Breast epithelium (tissue), 4 donors: ENCODE data around the gene GNGT1. TPM values are rescaled to one million over a fixed set of nuclear protein-coding genes. Genes with fewer than 3 reads are reported as not detected.

Experiments
- DNase-seq, 2 donors: peaks; one replicate each; pipeline ENCODE4 v3.0.0-alpha.2; 2019; ENCODE audit warnings: low spot score in 2 of 2
- H3K27ac ChIP-seq, 2 donors: fragments of 200-600 bp; sonication (generic) in 1 of 2; one replicate each; pipeline ENCODE4 v1.5.1; 2016 to 2019; ENCODE audit warnings: mild to moderate bottlenecking in 1 of 2
- H3K27me3 ChIP-seq, 2 donors: fragments of 200-600 bp; sonication (generic) in 1 of 2; one replicate each; pipeline versions ENCODE4 v1.5.1 to v1.6.0; 2017 to 2019; ENCODE audit warnings: control low read depth in 1 of 2, mild to moderate bottlenecking in 1 of 2
- H3K36me3 ChIP-seq: fragments of 200-600 bp; one replicate; pipeline ENCODE4 v1.5.1; 2019
- H3K4me1 ChIP-seq, 2 donors: fragments of 200-600 bp; sonication (generic); one replicate each; pipeline ENCODE4 v1.5.1; 2016 to 2019; ENCODE audit warnings: control low read depth in 1 of 2
- H3K4me3 ChIP-seq, 3 donors: fragments of 200-600 bp; sonication (generic); 1 replicate in 2 of 3; 2 replicates in 1 of 3; pipeline ENCODE4 v1.5.1; 2016 to 2019; ENCODE audit warnings: mild to moderate bottlenecking in 3 of 3, moderate library complexity in 2 of 3
- H3K9me3 ChIP-seq, 2 donors: fragments of 200-600 bp; sonication (generic) in 1 of 2; one replicate each; pipeline ENCODE4 v1.5.1; 2016 to 2019; ENCODE audit warnings: control low read depth in 1 of 2
- CTCF ChIP-seq, 3 donors: fragments of 450-650 bp; IDR thresholded peaks; one replicate each; pipeline ENCODE4 v1.5.1; 2016 to 2017; ENCODE audit warnings: antibody characterized with exemption in 3 of 3, mild to moderate bottlenecking in 3 of 3, moderate library complexity in 3 of 3
- POLR2A ChIP-seq: fragments of 450-650 bp; IDR thresholded peaks from one replicate; pipeline ENCODE4 v1.6.1; 2016; ENCODE audit warnings: antibody characterized with exemption, mild to moderate bottlenecking, moderate library complexity
- POLR2AphosphoS5 ChIP-seq, 3 donors: sonication (generic); formaldehyde crosslinking; IDR thresholded peaks; one replicate each; pipeline ENCODE4 v1.6.1; 2017; ENCODE audit warnings: antibody characterized with exemption in 3 of 3
- intact Hi-C: fragments of 100-400 bp; cut with DNase I; formaldehyde crosslinking; loops from one replicate; pipeline ENCODE4 v1.15.1; 2023; ENCODE audit warnings: low total_unique reads
- total RNA-seq, 3 donors: library from RNA; depleted of rRNA; stranded (reverse); fragments of >200 nt; gene quantifications; one replicate each; pipeline ENCODE4 v1.1.0, GENCODE V29; 2016

Gene GNGT1
- total RNA-seq, 3 donors from 2014 or later, result not detected

DNA sequence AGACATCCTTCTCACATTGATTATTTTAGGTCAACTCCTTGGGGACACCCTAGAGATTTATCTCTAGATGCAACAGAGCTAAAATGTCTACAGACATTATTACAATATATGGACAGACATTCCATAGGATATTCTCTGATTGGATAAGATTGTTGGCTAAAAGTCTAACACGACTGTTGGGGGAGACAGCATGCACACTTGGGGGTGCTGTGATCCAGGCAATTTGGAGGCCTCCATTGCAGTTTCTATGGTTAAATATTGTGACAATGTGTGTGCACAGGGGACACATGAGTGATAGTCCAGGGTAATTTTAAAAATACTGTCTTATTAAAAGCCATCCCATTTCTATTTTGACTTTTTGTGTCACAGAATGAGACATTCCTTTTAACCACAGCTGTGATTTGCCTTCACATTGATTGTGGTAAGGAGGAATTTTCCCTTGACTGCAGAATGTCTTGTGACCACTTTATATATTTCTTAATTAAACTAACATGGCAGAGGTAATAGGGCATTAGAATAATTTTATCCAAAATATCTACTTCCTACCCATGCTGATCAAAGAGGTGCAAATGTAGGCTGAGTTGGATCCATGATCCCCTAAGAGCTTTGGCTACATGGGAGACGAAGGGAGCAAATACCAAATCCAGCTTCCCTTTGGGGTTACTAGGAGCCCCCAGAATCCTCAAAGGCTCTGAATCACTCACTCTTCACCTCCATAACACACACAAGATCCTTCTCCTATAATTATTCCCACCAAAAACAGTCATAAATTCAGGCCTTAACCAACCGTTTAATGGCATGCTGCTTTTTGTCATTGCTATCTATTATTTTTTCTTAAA lies 23.1 kb upstream of the GNGT1 start:
- Histone ChIP-seq H3K4me1 (no peaks in the 10 kb centered on the region), H3K4me3 (no peak overlapping the region), H3K36me3 (no peaks in the 10 kb centered on the region), H3K27ac (no peak overlapping the region), H3K9me3 (no peaks in the 10 kb centered on the region), H3K27me3 (no peaks in the 10 kb centered on the region)
- TF ChIP-seq CTCF (IDR thresholded peaks at IDR 0.05), result no peak
- no peak for TF ChIP-seq POLR2A
- TF ChIP-seq POLR2AphosphoS5 (IDR thresholded peaks at IDR 0.05), result no peak
- no peak for DNase-seq
- intact Hi-C loops, result no loop called here

GRCh38 chr7:93883917-93884345 lies 22.4 kb upstream of the GNGT1 start:
- Histone ChIP-seq H3K4me1 (no peaks in the 10 kb centered on the region), H3K27ac (no peak overlapping the region), H3K4me3 (no peak overlapping the region), H3K36me3 (no peaks in the 10 kb centered on the region), H3K27me3 (no peaks in the 10 kb centered on the region), H3K9me3 (no peaks in the 10 kb centered on the region)
- TF ChIP-seq POLR2AphosphoS5 (IDR thresholded peaks at IDR 0.05) (no peak), POLR2A (no peak), CTCF (IDR thresholded peaks at IDR 0.05) (no peak)
- intact Hi-C loops, result no loop called here
- no peak for DNase-seq

DNA sequence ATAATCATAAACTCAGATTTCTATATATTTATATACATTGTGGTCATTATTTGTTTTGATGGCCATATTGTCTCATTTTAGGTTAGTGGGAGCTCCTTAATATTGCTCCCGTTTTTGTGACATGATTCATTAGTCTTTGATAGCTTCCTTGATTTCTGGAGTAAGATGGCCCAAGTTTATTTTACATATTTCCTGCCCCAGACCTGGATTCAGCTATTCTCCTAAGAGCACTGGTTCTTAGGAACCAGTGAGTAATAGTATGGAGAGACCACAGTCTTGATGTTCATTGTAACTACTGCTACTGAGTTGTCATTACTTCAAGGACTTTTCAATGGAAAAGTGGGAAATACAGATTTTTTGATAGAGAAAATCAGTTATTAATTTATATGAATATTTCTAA lies 21.8 kb upstream of the GNGT1 start:
- no peak for DNase-seq
- TF ChIP-seq POLR2AphosphoS5 (IDR thresholded peaks at IDR 0.05), result no peak
- TF ChIP-seq POLR2A, result no peak
- TF ChIP-seq CTCF (IDR thresholded peaks at IDR 0.05), result no peak
- H3K9me3 ChIP-seq, result no peaks in the 10 kb centered on the region
- no peak overlapping the region for H3K4me3 ChIP-seq
- H3K36me3 ChIP-seq, result no peaks in the 10 kb centered on the region
- no peaks in the 10 kb centered on the region for H3K27me3 ChIP-seq
- H3K4me1 ChIP-seq, result no peaks in the 10 kb centered on the region
- no peak overlapping the region for H3K27ac ChIP-seq
- intact Hi-C loops, result no loop called here

DNA sequence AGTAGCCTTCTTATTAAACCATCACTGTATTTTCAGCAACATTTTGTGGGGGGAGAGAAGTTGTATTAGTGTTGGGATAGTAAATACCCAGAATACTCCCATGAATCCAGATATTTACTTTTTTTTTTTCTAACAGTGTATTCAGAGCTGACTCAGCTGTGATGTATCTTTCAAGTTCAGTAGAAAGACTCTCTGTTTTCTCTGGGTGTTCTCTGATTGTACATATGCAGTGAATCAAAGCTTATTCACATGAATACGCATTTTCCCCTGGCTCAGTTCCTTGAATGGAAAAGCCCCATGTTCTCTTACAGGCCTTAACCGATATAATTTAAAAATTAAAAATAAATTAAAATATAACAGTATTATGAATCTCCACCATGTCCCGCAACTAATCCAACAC lies 17.1 kb upstream of the GNGT1 start:
- Histone ChIP-seq H3K27ac (no peak overlapping the region), H3K9me3 (no peaks in the 10 kb centered on the region), H3K36me3 (no peaks in the 10 kb centered on the region), H3K4me1 (no peaks in the 10 kb centered on the region), H3K4me3 (no peak overlapping the region), H3K27me3 (no peaks in the 10 kb centered on the region)
- no peak for DNase-seq
- TF ChIP-seq POLR2A (no peak), CTCF (IDR thresholded peaks at IDR 0.05) (no peak), POLR2AphosphoS5 (IDR thresholded peaks at IDR 0.05) (no peak)
- intact Hi-C loops, result no loop called here

- DNase-seq, result no peak
- H3K4me1 ChIP-seq, result no peaks in the 10 kb centered on the region
- H3K27me3 ChIP-seq, result no peaks in the 10 kb centered on the region
- no peaks in the 10 kb centered on the region for H3K36me3 ChIP-seq
- no peak for TF ChIP-seq POLR2A
- no peak for TF ChIP-seq CTCF (IDR thresholded peaks at IDR 0.05)
- no peak for TF ChIP-seq POLR2AphosphoS5 (IDR thresholded peaks at IDR 0.05)
- H3K4me3 ChIP-seq, result peak overlapping the region; percentile 43 to 74 (median 57)
- H3K9me3 ChIP-seq, result no peaks in the 10 kb centered on the region
- intact Hi-C loops, result no loop called here
- H3K27ac ChIP-seq, result peak overlapping the region in 1 of 2 donors; percentile 16
Measured at GRCh38 chr7:93890041-93890463, 16.3 kb upstream of the GNGT1 start.
